ENCODE measurements around the gene CSN1S1.

The CSN1S1 gene

GRCh38 chr4:69994782-69995181 is 63.9 kb downstream of the CSN1S1 start:
- no peak for DNase-seq

- no peak for DNase-seq
These were observed 64.7 kb downstream of the CSN1S1 start, which contains the start of gene STATH for GRCh38 chr4:69995526-69996016. Gene STATH (plus strand): TSS chr4:69995966. CDS start chr4:69998438, 2,472 bp downstream.
